ENCODE data around the gene SBDS.
"Not testable (repeated sequence)": the region's sequence is repeated elsewhere in the genome, so short reads cannot be mapped to it uniquely, and the experiment has no call there.

Gene SBDS

DNA sequence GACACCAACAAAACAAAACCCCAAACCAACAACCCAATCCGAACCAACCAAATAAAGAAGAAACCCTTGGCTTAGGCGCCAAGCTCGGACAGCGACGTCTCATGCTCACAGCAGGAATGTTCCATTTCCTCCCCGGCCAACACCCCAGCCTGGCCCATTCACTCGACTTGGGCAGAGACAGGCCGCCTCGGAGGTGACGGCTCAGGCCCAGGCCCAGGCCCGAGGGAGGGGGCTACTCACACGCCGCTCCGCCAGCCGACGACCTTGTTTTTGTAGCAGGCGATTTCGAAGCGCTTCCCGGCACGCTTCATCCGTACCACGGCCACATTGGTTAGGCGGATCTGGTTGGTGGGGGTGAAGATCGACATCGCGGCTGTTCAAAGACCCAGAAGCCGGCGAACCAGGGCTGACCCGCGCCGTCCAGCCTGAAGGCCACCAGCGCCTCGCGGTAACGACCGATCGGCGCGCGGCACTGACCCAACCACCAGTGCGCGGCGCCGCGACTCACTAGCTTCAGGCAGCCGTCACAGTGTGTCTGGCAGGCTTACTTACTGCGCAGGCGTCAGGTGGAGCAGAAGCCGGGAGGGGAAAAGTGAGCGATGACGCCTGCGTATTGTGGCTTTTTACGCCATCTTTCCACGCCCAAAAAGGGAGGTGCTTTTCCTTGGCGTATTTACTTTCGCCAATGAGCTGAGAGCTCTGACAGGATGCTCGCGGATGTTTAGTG, at the start of gene SBDS:
Gene SBDS, minus strand, starts transcription at position 537 of the 727 bp plus-strand sequence. Its CDS starts 169 bp downstream, at position 368.
- DNase-seq (ENCODE audit: low read depth): peak; percentile 92

DNA sequence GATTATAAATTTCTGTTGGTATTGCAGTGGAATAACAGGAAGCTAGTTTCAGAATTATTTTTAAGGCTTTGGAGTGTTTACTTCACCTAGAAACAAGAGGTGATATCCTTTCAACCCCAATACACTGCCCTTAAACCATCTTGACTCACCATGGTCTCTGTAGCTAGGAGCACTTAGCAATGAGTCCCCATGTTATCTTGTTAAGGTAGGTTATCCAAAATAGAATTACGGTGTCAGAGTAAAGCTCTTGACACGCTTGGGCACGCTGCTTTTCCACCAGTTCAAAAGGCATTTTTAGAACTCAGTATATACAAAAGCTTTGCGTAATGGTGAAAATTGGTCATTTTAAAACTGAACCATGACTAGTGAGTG, 48.2 kb upstream of the SBDS start:
- not testable (repeated sequence) for DNase-seq (ENCODE audit: low read depth)

DNA sequence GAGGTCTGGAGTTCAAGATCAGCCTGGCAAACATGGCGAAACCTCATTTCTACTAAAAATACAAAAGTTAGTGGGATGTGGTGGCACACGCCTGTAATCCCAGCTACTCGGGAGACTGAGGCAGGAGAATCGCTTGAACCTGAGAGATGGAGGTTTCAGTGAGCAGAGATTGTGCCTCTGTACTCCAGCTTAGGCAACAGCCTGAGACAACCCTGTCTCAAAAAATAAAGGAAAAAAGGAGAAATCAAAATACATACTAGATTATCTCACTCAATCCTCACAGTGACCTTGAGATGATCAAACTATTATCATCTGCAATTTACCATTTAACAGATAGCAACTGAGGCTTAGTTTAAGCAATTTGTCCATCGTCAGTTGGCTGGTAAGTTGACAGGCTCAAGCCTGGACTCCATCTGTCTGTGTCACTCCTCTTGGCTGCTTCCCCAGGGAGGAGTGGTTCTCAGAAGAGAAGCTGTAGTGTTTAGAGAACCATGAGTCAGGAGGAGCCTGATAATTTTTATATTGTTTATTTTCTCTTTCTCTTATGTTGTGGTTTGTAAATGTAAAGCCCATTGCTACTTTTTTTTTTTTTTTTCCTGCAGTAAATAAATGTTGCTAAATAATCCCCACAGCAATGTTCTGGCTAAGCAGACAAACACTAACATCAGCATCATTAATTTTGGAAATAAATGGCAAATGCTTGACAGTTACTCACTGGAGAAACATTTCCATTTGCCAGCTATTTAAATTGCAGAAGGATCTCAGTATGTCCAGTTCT, 47.6 kb upstream of the SBDS start:
- not testable (repeated sequence) for DNase-seq (ENCODE audit: low read depth)

DNA sequence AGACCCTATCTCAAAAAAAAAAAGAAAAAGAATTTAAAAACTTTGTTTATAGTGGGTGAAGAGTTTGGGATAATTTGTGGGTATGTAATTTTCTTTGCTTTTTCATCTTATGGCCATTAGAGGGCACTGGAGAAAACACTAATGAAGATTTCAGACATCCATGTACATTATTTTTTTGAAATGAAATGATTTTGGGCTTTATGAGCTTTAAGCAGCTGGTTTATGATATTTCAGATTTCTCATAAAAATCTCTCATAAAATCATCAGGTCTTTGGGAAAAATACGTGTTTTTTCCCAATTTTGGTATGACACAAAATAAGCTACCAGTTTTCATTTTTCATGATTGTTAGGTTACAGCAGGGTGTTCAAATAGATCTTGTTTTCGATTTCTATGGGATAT, 45.4 kb upstream of the SBDS start:
- DNase-seq (ENCODE audit: low read depth): not testable (repeated sequence)

DNA sequence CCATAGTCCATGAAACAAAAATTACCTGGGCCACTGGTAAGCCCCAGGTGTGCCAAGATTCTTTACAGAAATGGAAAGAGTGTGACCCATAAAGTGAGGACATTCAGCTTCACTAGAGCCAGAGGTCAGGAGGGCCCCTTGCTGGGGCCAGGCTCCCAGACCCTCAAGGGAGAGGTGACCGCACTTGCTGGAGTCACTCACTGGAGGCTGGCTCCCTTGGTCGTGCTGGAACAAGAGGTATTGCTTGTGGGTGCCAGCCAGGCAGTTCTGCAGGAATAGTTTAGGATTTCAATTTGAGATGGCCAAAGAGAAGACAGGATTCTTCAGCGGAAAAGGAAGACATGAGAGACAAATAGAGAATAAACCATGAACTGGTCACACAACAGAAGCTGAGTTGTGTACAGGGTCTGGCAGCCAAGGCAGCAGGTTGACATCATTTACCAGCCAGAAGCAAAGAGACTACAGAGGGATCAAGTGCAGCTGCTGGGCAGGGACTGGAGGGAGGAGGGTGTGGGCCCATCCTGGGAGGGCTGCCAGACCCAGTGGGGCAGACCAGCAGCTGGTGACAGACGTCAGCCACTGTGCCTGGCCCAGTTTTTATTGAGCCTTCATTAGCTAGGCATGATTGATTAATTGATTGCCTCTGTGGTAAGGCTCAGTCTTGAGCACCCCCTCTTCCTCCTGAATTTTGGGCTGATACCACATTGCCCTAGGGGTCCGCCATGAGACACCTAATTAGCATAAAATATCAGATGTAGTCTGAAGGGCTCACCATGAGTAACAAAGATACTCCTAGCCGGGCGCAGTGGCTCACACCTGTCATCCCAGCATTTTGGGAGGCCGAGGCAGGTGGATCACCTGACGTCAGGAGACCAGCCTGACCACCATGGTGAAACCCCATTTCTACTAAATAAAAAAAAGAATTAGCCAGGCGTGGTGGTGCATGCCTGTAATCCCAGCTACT, 41.3 kb upstream of the SBDS start:
- DNase-seq (ENCODE audit: low read depth): not testable (repeated sequence)

DNA sequence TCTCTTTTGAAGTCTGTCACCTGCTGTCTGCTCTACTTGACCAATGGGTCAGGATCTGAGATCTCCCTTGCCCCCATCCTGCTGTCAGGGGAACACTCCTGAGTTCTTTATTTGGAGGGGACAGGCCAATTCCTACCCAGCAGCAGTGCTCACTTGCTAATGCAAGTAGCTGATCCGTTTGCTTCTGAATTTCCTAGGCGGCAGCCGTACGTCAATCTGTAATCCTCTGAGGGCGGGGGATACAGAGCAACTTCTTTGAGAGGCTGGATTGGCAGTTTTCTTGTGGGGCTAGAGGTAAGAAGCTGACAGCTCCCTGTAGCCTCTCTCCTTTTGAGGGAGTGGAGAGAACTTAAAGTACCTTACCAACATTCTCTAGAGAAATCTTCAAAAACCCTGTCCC, 37.9 kb upstream of the SBDS start:
- DNase-seq (ENCODE audit: low read depth): no peak

DNA sequence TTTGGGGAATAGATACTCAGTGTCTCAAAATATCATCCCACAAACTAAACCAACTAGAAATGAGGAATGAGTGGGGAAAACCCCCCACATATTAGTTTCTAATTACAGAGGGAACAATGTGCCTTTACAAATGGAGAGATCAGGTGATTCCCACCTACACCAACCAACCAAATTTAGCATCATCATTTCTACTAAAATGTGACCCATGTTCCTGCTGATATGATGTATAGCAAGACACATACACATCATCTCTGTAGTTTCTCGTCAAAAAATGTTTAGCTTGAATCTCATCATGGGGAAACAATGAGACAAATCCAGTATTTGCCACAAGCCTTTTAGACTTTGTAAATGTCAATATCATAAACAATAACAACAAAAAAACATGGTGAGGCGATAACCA, 36.3 kb upstream of the SBDS start:
- DNase-seq (ENCODE audit: low read depth): not testable (repeated sequence)

DNA sequence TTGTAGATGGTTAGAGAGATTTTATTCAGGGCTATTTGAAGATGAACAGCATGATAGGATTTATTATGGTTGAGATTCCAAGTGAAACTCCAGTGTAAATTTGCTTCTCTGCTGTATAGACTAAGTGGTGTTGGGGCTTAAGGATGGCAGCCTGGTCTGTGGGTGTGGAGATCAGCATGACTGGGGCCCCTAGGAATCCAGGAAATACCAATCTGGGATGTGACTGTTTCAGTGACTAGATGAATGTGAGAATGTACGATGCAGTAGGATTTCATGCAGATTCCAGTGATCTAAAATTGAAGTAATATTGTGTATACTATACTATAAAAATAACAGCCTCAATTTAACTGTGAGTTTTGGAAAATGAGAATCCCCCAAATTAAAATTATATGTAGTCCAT, 30.1 kb upstream of the SBDS start:
- not testable (repeated sequence) for DNase-seq (ENCODE audit: low read depth)

DNA sequence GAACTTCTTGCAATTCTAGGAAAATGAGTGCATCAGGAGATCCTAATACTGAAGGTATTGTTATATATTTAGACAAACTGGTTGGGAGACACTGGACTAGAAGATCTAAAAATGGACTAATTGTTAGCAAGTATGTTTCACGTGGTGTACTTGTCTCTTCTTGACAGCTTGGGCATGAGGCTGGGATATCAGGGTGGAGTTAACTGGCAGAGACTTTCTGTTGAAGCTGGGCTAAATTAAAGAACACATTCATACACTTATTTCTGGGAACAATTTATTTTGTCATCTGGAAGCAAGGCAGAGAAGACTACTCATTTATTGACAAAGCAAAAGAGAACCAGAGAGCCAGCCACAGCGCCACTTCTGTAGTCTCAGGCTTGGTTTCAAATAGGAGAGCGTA, 27.1 kb upstream of the SBDS start:
- DNase-seq (ENCODE audit: low read depth): no peak

DNA sequence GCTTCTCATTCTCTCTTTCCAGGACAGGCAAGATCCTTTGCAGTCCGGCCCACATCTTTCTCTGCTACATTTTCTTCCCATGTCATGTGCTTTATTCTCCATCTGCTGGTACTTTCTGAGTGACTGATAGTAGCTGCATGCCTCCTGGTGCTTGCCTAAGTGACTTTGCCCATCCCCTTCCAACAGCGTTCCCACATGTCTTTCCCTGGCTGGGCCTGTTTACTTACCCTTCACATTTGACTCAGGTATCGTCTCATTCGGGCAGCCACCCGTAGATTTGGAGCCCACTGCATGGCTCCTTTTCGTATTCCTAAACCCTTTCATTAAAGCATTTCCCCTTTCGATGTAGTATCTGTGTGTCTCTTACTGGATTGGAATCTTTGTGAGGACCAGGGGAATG, 25.9 kb upstream of the SBDS start:
- DNase-seq (ENCODE audit: low read depth): no peak

DNA sequence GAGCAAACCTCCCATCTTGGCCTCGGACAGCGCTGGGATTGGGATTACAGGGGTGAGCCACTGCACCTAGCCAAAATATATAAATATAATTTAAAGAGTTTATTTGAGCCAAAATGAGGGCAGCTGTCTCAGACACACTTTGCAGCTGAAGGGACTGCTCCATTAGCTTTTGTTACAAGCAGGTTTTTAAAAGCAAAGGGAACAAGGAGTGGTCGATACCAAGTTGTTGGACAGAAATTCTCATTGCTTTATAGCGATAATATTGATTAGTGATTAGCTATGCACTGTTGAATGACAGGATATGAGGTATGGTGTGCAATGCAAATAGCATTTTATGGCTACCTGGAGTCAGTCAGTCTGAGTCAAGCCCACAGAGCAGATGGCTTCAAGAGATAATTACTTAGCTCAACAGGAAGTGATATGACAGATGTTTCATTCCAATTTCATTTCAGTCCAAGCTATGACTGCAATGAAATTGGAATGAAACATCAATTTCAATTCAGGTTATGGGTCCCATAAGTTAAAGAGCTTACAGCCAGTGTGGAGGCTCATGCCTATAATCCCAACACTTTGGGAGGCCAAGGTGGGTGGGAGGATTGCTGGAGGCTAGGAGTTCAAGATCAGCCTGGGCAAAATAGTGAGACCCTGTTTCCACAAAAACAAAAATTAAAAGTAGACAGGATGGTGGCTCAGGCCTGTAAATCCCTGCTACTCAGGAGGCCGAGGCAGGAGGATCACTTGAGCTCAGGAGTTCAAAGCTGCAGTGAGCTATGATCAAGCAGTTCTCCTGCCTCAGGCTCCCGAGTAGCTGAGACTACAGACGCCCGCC, 24.4 kb upstream of the SBDS start:
- no peak for DNase-seq (ENCODE audit: low read depth)

DNA sequence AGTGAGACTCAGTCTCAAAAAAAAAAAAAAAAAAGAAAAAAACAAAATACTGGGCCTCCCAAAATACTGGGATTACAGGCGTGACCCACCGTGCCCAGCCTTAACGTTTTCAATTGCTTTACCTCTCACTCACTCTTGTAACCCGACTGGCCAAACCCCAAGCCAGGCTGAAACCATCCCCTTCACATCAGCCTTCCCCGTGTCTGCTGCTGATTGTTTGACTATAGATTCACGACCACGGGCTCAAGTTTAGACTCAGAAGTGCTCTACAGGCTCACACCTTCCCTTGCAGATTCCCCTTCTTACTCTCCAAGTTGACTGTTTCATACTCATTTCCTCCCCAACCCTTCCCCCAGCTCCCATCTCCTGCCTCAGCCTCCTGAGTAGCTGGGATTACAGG, 23.6 kb upstream of the SBDS start:
- no peak for DNase-seq (ENCODE audit: low read depth)

DNA sequence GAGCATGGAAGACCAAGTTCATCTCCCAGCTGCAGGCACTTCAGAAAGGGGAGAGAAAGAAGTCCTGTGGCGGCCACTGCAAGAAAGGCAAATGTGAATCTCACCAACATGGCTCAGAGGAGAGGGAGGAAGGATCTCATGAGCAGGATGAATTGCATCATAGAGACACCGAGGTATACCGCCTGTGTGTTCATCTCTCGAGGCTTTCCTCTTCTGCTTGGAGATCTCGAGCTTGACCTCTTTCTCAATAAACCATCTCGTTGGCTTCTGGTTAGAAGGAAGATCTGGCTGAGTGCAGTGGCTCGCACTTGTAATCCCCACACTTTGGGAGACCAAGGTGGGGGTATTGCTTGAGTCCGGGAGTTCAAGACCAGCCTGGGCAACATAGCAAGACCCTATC, 22.6 kb upstream of the SBDS start:
- DNase-seq (ENCODE audit: low read depth): not testable (repeated sequence)

DNA sequence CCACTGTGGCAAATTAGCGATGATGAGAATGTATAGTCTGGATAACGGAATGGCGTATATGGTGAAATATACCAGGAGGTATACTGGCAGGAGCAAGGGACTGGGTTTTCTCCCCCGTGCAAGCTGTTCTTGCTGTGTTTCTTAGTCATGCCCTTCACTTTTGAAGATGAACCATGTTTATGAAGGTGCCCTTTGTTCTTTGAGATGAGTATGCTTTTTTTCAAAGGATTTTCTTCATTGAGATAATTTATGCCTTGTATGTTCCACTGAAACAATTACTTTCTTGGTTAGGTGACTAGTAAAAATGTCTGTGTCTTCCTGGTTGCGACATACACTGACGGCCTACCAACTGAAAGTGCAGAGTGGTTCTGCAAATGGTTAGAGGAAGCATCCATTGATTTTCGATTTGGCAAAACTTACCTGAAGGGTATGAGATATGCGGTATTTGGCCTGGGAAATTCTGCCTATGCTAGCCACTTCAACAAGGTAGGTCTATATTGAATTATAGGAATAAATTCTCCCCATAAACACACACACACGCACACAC, 18.8 kb upstream of the SBDS start:
- DNase-seq (ENCODE audit: low read depth): not testable (repeated sequence)

DNA sequence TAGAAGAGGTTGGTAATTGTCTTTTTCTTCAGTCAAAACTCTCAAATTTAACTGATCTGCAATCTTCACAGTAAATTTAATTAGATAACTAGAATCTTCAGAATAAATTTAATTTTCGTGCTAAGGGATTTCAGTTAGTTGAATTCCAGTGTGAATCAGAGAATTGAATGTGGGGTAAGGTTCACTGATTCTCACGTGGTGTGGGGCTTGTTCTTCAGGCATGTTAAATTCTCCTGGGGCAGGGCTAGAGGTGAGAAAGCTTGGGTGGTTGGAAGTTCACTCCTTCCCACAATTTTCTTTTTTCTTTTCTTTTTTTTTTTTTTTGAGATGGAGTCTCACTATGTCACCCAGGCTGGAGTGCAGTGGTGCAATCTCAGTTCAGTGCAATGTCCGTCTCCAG, 14.3 kb upstream of the SBDS start:
- not testable (repeated sequence) for DNase-seq (ENCODE audit: low read depth)

DNA sequence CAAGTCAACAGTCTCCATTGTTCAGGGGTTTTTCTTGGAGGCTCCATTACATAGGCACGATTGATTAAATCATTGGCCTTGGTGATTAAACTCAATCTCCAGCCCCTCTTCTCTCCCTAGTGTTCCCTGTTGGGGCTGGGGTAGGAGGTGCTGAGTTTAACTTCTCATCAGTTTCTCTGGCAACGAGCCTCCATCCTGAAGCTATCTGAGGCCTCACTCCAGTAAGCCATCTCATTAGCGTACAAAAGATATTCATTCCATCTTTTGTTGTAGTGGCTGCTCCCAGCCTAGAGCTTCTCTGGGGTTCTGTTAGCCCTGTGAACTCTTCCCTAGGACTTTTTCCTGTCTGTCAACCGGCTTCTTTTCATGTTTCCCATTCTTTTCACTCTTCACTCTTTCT, 12.9 kb upstream of the SBDS start:
- no peak for DNase-seq (ENCODE audit: low read depth)

DNA sequence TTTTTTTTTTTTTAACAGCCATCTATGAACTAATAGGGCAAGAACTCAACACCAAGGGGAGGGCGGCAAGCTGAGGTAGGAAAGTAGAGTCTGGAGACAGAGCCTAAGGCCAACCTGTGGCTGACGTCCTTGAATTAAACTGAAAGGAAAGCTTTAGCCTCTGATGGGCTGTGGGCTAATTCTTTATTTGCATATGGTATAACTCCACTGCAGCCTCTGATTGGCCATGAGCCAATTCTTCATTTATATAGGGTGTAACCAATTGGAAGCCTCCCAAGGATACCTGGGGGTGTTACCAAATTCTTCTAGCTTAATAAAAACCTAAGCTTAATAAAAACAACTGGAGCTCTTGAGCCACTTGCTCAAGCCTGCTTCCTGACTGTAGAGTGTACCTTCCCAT, 11.6 kb upstream of the SBDS start:
- no peak for DNase-seq (ENCODE audit: low read depth)

DNA sequence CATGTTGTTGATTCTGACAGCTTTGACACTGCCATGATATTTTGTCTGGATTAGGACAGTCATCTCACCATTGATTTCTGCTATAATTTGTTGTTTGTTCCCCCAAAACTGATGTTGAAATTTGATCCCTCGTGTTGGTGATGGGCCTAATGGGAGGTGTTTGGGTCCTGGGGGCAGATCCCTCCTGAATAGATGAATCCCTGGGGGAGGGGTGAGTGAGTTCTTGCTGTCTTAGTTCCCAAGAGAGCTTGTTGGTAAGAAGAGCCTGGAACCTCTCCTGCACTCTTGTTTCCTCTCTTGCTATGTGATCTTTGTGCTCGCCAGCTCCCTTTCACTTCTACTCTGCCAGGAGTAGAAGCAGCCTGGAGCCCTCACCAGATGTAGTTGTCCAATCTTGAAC, 8.8 kb upstream of the SBDS start:
- not testable (repeated sequence) for DNase-seq (ENCODE audit: low read depth)

DNA sequence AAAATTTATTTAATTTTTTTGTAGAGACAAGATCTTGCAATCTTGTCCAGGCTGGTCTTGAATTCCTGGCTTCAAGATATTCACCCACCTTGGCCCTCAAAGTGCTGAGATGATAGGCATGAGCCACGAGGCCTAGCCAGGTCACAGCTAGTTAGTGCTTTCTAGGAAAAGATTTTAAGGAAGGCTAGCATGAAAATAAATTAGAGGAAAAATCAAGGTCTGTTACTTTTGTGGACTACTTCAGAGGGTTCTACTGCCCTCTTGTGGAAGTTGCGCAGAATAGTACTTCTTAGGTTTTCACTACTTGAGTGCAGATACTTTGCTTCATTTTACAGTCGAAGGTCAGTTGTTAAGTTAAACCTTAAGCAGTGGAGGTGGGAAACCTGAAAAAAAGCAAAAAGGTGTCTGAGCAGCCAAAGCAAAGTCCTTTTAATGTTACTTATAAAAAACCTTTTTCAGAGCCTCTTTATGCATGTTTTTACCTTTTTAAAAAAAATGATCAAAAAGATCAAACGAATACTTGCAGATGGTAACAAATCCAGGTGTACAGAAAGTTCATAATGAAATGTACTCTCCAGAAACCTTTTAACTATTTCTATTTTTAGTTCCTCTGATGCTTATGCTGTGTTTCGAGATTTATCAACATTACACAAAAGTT, 5.3 kb upstream of the SBDS start:
- DNase-seq (ENCODE audit: low read depth): not testable (repeated sequence)

DNA sequence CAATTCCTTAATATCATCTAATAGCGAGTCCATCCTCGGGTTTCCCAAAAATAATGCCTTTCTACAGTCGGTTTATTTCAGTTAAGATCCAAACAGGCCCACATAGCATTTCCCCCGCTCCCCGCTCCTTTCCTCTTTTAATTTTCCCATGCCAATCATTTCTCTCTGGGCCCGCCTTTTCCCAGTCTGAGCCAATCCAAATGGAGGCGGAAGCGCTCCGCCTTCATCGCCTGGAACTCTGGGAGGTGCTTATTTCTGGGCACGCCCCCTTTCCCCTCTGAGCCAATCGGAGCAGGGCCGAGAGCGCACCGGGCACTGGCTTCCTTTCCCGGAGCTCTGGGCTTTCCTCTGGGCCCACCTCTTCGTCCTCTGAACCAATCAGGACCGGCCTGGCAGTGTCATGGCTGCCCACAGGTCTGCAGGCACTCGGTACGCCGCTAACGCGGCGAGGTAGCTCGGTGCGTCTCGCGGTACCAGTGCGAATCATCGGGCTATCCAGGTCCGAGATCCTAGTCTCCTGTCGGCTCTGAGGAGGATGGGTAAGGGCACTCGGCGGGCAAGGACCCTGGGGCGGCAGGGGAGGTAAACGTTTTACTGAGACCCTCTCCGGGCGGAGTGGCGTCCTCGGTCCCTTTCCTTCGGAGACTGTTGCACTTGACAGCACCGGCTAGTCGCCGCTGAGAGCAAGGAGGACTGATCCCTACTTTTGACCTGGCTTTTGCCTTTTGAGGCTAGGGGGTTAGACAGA, 1.2 kb upstream of the SBDS start, which contains the start of gene TYW1:
Gene TYW1, plus strand, starts transcription at position 390 of the 748 bp plus-strand sequence. Its CDS starts 146 bp downstream, at position 536.
- peak; percentile 92 for DNase-seq (ENCODE audit: low read depth)

All from HS-27A (cell line).